ENCODE measurements around the gene TSPO. TPM values are rescaled to one million over a fixed set of nuclear protein-coding genes. Genes with fewer than 3 reads are reported as not detected.

Gene TSPO
- total and polyA plus RNA-seq, 9 of the 15 experiments (the other 6 are each of a cell fraction or from before 2014, with no cell fraction given) = 4.9 to 126 (median 25.3) TPM

DNA sequence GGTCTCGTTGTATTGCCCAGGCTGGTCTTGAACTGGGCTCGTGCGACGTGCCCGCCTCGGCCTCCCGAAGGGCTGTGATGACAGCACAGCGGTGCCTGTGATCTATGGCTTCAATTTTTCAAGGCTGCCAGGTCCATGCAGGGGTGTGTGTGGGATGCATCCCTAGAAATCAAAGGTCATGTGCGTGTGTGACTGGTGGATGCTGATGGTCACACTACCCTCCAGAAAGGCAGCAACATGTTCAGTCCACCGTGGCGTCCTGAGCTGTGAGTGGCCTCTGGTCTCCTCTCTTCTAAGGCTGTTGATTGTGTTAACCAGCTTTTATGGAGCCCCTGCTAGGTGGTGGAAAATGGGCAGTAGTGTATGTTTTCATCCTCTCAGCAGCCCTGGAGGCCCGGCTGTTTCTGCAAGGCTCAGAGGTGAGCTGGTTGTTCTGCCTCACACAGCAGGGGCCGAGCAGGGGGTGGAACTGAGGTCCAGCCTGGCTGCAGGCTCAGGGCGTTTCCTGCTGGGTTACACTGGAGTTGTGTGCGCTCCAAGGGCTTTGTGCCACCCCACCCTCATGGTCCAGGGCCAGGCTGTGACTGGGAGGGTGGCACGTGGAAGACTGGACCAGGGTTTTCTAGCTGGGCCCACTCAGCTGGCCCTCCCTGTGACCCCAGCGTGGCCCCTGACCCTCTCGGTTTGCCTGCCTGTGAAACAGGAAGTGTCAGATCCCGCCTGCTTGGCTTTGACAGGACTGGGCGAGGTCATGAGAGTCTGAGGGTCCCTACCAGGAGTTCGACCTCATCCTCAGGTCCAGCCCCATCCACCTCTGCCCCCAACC is 33.1 kb upstream of the TSPO start (continued):
- TF ChIP-seq DMBX1 (CRISPR knock-in tag; IDR thresholded peaks at IDR 0.05; ENCODE audit: borderline replicate concordance) (no peak), MAX (CRISPR knock-in tag; IDR thresholded peaks at IDR 0.05) (peak; percentile 70), ZNF253 (CRISPR knock-in tag; conservative IDR thresholded peaks at IDR 0.05) (no peak), SPI1 (IDR thresholded peaks at IDR 0.05; ENCODE audit: borderline replicate concordance, low read depth, low read length) (peak; percentile 62; the same call in 1 of the 2 replicates), ZNF584 (CRISPR knock-in tag; IDR thresholded peaks at IDR 0.05; ENCODE audit: low read depth) (no peak), RFX5 (IDR thresholded peaks at IDR 0.05; ENCODE audit: low read depth, low read length) (no peak), GTF2F1 (IDR thresholded peaks at IDR 0.05; ENCODE audit: low read depth, low read length) (no peak), ZNF444 (CRISPR knock-in tag; IDR thresholded peaks at IDR 0.05) (no peak), TAF15 (IDR thresholded peaks at IDR 0.05; ENCODE audit: low read depth, low read length) (no peak), GTF2A2 (tag; IDR thresholded peaks at IDR 0.05) (no peak), TCF7L2 (IDR thresholded peaks at IDR 0.05; ENCODE audit: low read depth, low read length) (no peak), NR2C1 (IDR thresholded peaks at IDR 0.05) (peak; percentile 45; the same call in 1 of the 2 replicates), NR2C1 (tag; IDR thresholded peaks at IDR 0.05) (peak; percentile 31; the same call in 1 of the 2 replicates), SETDB1 (IDR thresholded peaks at IDR 0.05; ENCODE audit: low read length) (no peak), ZNF449 (CRISPR knock-in tag; IDR thresholded peaks at IDR 0.05) (no peak)
- TF ChIP-seq, protein P1, sequence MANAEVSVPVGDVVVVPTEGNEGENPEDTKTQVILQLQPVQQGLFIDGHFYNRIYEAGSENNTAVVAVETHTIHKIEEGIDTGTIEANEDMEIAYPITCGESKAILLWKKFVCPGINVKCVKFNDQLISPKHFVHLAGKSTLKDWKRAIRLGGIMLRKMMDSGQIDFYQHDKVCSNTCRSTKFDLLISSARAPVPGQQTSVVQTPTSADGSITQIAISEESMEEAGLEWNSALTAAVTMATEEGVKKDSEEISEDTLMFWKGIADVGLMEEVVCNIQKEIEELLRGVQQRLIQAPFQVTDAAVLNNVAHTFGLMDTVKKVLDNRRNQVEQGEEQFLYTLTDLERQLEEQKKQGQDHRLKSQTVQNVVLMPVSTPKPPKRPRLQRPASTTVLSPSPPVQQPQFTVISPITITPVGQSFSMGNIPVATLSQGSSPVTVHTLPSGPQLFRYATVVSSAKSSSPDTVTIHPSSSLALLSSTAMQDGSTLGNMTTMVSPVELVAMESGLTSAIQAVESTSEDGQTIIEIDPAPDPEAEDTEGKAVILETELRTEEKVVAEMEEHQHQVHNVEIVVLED (CRISPR knock-in tag; IDR thresholded peaks at IDR 0.05) = no peak
- TF ChIP-seq, protein P2, sequence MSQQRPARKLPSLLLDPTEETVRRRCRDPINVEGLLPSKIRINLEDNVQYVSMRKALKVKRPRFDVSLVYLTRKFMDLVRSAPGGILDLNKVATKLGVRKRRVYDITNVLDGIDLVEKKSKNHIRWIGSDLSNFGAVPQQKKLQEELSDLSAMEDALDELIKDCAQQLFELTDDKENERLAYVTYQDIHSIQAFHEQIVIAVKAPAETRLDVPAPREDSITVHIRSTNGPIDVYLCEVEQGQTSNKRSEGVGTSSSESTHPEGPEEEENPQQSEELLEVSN (IDR thresholded peaks at IDR 0.05; ENCODE audit: borderline replicate concordance in 1 of 2, extremely low read depth in 1 of 2, insufficient read depth in 1 of 2, insufficient read length in 1 of 2, low read depth in 1 of 2, low read length in 1 of 2, poor library complexity in 1 of 2, severe bottlenecking in 1 of 2) = peak in 1 of 2 experiments; percentile 21
